ENCODE results near the gene RNF182.

The RNF182 gene

GRCh38 chr6:13988908-13989307 is 64.2 kb downstream of the RNF182 start:
- H3K4me3 ChIP-seq (ENCODE audit: low read length), result no peak overlapping the region
- no peak for TF ChIP-seq CTCF (conservative IDR thresholded peaks at IDR 0.05; ENCODE audit: low read length)
- DNase-seq (ENCODE audit: low read depth), result no peak

DNA sequence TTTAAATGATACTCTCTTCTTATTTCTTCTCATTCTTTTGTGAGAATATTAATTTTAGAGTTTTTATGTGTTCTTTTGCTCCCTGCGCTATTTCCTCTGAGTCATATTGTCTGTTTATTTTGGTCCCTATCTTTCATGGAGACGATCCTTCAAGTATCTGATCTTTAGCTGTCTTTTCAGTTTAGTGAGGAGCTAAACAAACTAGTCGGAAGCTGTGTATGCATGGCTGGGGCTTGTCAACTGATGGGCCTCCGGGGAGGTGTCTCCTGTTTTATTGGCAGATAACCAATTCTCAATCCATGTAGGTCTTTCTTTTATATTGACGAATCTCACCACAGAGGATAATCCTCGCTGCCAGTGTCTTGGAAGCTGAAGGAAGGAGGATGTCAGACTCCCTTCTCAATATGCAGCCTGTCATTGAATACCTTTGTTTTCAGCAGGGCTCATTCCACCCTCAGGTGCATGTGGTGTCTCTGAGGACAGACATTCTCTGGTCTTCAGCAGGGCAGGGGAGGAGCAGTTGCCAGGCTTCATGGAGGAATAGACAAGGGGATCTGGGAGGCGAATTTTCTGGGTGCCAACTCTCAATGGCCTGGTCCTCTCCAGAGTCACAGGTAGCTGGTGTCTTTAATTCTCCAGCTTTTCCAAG is 64.9 kb downstream of the RNF182 start:
- no peak overlapping the region for H3K4me3 ChIP-seq (ENCODE audit: low read length)
- DNase-seq (ENCODE audit: low read depth), result no peak
- TF ChIP-seq CTCF (conservative IDR thresholded peaks at IDR 0.05; ENCODE audit: low read length), result no peak

GRCh38 chr6:13990796-13991195 is 66.0 kb downstream of the RNF182 start:
- TF ChIP-seq CTCF (conservative IDR thresholded peaks at IDR 0.05; ENCODE audit: low read length), result no peak
- DNase-seq (ENCODE audit: low read depth), result no peak
- no peak overlapping the region for H3K4me3 ChIP-seq (ENCODE audit: low read length)

DNA sequence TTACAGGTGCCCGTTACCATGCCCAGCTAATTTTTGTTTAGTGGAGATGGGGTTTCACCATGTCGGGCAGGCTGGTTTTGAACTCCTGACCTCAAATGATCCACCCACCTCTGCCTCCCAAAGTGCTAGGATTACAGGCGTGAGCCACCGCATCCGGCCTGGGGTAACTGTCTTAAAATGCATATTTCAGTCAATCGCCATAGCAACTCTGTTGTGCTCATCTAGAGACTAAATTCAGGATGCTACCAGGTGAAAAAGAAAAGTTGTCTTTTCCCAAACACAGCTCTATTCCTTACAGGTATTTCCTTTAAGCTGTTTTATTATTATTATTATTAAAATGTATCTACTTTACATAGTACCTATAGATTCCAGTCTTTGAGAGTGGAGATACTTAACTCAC is 66.6 kb downstream of the RNF182 start:
- TF ChIP-seq CTCF (conservative IDR thresholded peaks at IDR 0.05; ENCODE audit: low read length), result no peak
- no peak for DNase-seq (ENCODE audit: low read depth)
- no peak overlapping the region for H3K4me3 ChIP-seq (ENCODE audit: low read length)

DNA sequence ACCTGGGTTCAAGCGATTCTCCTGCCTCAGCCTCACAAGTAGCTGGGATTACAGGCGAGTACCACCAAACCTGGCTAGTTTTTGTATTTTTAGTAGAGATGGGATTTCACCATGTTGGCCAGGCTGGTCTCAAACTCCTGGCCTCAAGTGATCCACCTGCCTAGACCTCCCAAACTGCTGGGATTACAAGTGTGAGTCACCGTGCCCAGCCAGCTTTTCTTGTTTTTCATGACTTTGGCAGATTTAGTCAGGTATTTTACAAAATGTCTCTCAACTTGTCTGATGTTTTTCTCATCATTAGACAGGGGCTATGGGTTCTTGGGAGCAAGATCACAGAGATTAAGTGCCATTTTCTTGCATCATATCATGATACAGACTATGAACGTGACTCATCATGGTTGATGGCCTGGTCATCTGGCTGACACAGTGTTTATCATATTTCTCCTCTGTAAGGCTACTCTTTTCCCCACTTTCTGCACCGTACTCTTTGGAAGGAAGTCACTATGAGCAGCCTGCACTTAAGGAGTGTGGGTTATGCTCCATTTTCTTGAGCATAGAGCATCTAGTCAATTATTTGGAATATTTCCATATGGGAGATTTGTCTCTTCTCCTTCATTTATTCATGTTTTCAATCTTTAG is 67.8 kb downstream of the RNF182 start:
- peak; percentile 65 for DNase-seq (ENCODE audit: low read depth)
- no peak for TF ChIP-seq CTCF (conservative IDR thresholded peaks at IDR 0.05; ENCODE audit: low read length)
- no peak overlapping the region for H3K4me3 ChIP-seq (ENCODE audit: low read length)

DNA sequence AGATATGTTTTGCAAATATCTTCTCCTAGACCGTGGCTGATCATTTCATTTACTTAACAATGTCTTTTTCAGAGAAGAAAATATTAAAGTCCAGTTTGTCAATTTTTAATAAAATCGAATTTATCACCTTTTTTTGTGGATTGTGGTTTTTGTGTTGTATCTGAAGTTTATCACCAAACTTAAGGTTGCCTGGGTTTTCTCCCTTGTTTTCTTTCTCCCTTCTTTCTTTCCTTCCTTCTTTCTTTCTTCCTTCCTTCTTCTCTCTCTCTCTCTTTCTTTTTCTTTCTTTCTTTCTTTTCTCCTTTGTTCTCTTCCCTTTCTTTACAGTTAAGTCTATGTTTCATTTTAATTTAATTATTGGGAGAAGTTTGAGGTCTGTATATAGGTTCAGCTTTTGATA is 68.7 kb downstream of the RNF182 start:
- DNase-seq (ENCODE audit: low read depth), result no peak
- no peak overlapping the region for H3K4me3 ChIP-seq (ENCODE audit: low read length)
- TF ChIP-seq CTCF (conservative IDR thresholded peaks at IDR 0.05; ENCODE audit: low read length), result no peak

DNA sequence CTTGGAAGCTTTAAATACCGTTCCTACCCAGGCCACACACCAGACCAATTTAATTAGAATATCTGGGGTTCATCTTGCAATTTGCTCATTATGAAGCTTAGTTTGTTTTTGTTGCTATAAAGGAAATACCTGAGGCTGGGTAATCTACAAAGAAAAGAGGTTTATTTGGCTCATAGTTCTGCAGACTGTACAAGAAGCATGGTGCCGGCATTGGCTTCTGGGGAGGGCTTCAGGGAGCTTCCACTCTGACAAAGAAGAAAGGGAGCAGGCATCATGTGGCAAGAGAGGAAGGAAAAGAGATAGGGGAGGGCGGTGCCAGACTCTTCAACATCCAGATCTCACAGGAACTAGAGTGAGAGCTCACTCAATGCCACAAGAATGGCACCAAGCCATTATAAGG is 73.6 kb downstream of the RNF182 start:
- no peak for TF ChIP-seq CTCF (conservative IDR thresholded peaks at IDR 0.05; ENCODE audit: low read length)
- H3K4me3 ChIP-seq (ENCODE audit: low read length), result no peak overlapping the region
- no peak for DNase-seq (ENCODE audit: low read depth)
